ENCODE data around the gene LZTS2.

DNA sequence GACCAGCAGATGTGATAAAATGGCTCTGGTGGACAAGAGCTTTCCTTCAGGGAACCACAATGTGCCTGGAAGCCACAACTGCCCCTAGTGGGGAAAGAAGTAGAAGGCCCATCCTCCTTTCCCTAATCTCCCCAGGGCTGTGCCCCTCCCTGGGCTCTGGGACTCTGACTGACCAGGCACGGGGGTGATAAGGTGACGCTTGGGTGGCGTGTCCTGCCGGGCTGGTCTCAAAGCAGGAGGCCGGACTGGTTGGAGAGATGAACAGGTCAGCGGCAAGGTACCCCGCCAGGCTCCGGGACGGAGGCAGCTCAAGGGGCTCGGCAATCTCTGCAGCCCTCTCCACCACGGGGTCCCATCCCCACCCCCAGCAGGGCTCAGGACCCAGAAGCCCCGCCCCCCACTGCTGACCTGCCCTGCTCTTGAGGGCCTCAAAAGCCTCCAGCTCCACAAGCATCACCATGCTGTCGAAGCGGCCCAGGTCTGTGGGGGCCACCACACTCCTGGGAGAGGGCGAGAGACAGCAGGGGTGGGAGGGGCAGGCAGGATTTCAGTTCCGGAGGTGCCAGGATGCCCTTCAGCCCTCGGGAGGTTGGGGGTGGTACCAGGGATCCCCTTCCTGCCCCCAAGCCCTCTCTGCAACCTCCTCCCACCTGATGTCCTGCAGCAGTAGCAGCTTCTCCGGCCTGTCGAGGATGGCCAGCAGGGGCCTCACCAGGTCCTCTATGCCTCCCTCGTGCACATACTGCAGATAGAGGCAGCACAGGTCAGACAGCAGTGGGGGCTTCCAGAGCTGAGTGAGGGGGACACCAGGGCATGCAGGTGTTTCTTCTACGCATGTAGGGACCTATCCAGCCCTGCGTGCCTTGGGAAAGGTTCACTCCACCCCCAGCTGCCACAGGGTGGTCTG lies 12.2 kb downstream of the LZTS2 start:
- TF ChIP-seq, protein P1, sequence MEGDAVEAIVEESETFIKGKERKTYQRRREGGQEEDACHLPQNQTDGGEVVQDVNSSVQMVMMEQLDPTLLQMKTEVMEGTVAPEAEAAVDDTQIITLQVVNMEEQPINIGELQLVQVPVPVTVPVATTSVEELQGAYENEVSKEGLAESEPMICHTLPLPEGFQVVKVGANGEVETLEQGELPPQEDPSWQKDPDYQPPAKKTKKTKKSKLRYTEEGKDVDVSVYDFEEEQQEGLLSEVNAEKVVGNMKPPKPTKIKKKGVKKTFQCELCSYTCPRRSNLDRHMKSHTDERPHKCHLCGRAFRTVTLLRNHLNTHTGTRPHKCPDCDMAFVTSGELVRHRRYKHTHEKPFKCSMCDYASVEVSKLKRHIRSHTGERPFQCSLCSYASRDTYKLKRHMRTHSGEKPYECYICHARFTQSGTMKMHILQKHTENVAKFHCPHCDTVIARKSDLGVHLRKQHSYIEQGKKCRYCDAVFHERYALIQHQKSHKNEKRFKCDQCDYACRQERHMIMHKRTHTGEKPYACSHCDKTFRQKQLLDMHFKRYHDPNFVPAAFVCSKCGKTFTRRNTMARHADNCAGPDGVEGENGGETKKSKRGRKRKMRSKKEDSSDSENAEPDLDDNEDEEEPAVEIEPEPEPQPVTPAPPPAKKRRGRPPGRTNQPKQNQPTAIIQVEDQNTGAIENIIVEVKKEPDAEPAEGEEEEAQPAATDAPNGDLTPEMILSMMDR (IDR thresholded peaks at IDR 0.05) = peak in 1 of 4 donors; percentile 10
- TF ChIP-seq POLR2A (IDR thresholded peaks at IDR 0.05) = no peak

Measured in right lobe of liver (tissue), 4 donors.